Measurements from ENCODE around the gene GALNT14.

GALNT14 gene

GRCh38 chr2:30867385-30867784 is 270.9 kb downstream of the GALNT14 start:
- no peak overlapping the region for H3K4me3 ChIP-seq (ENCODE audit: low read depth, low read length)
- TF ChIP-seq, protein P1, sequence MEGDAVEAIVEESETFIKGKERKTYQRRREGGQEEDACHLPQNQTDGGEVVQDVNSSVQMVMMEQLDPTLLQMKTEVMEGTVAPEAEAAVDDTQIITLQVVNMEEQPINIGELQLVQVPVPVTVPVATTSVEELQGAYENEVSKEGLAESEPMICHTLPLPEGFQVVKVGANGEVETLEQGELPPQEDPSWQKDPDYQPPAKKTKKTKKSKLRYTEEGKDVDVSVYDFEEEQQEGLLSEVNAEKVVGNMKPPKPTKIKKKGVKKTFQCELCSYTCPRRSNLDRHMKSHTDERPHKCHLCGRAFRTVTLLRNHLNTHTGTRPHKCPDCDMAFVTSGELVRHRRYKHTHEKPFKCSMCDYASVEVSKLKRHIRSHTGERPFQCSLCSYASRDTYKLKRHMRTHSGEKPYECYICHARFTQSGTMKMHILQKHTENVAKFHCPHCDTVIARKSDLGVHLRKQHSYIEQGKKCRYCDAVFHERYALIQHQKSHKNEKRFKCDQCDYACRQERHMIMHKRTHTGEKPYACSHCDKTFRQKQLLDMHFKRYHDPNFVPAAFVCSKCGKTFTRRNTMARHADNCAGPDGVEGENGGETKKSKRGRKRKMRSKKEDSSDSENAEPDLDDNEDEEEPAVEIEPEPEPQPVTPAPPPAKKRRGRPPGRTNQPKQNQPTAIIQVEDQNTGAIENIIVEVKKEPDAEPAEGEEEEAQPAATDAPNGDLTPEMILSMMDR (IDR thresholded peaks at IDR 0.05; ENCODE audit: borderline replicate concordance, insufficient read depth, low read depth, low read length): no peak

- no peak overlapping the region for H3K4me3 ChIP-seq (ENCODE audit: low read depth, low read length)
- TF ChIP-seq, protein P1 (IDR thresholded peaks at IDR 0.05; ENCODE audit: borderline replicate concordance, insufficient read depth, low read depth, low read length): no peak
Measured at GRCh38 chr2:30866974-30867373, 271.3 kb downstream of the GALNT14 start.

- TF ChIP-seq, protein P1 (IDR thresholded peaks at IDR 0.05; ENCODE audit: borderline replicate concordance, insufficient read depth, low read depth, low read length): no peak
- H3K4me3 ChIP-seq (ENCODE audit: low read depth, low read length): no peak overlapping the region
Measured at GRCh38 chr2:30865892-30866681, 272.2 kb downstream of the GALNT14 start.

- TF ChIP-seq, protein P1 (IDR thresholded peaks at IDR 0.05; ENCODE audit: borderline replicate concordance, insufficient read depth, low read depth, low read length): no peak
- no peak overlapping the region for H3K4me3 ChIP-seq (ENCODE audit: low read depth, low read length)
Measured at GRCh38 chr2:30865243-30865642, 273.0 kb downstream of the GALNT14 start.

DNA sequence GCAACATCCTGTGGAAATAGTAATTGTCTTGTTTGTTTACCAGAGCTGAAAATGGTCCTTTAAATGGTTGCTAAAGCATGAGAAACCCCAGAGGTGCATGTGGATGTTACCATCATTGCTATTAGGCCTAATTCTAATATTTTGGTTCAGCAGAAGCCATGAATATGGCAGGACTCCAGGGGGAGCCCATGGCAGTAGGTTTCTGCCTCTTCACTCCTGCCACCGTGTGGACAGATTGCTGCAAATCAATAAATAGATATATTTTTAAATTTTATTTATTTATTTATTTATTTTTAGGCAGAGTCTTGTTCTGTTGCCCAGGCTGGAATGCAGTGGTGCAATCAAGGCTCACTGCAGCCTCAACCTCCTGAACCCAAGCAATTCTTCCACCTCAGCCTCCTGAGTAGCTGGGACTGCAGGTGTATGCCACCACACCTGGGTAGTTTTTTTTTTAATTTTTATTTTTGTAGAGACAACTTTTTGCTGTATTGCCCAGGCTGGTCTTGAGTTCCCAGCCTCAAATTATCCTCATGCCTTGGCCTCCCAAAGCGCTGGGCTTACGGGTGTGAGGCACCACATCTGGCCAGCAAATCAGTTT is 276.1 kb downstream of the GALNT14 start:
- no peak overlapping the region for H3K4me3 ChIP-seq (ENCODE audit: low read depth, low read length)
- TF ChIP-seq, protein P1 (IDR thresholded peaks at IDR 0.05; ENCODE audit: borderline replicate concordance, insufficient read depth, low read depth, low read length): peak; percentile 78

GRCh38 chr2:30860726-30861125 is 277.5 kb downstream of the GALNT14 start:
- TF ChIP-seq, protein P1 (IDR thresholded peaks at IDR 0.05; ENCODE audit: borderline replicate concordance, insufficient read depth, low read depth, low read length): no peak
- no peak overlapping the region for H3K4me3 ChIP-seq (ENCODE audit: low read depth, low read length)

Data from GM12875 (cell line).